Activated naive CD8-positive, alpha-beta T cell treated with anti-CD3 and anti-CD28 coated beads, Interleukin-2, amount 50 U/mL, for 24 hours (primary cell): ENCODE measurements around the gene POLR2H.

Source experiments
- ATAC-seq: fragments of 150-1000 bp; cut with Tn5 transposase; one replicate; pipeline ENCODE4 v1.10.0; 2021
- DNase-seq: peaks from one replicate; pipeline ENCODE4 v3.0.0; 2021
- H3K27ac Mint-ChIP-seq: one replicate; pipeline ENCODE4 v1.8.0; 2021; ENCODE audit warnings: mild to moderate bottlenecking, mixed read lengths
- H3K27me3 Mint-ChIP-seq: one replicate; pipeline ENCODE4 v1.8.0; 2021; ENCODE audit warnings: mixed read lengths
- H3K36me3 Mint-ChIP-seq: one replicate; pipeline ENCODE4 v1.8.0; 2021; ENCODE audit warnings: low read depth, mixed read lengths
- H3K4me1 Mint-ChIP-seq: one replicate; pipeline ENCODE4 v1.8.0; 2021; ENCODE audit warnings: mixed read lengths
- H3K4me3 Mint-ChIP-seq: one replicate; pipeline ENCODE4 v1.8.0; 2021; ENCODE audit warnings: mild to moderate bottlenecking, moderate library complexity, mixed read lengths
- H3K9me3 Mint-ChIP-seq: one replicate; pipeline ENCODE4 v1.8.0; 2021; ENCODE audit warnings: mixed read lengths

Gene POLR2H

GRCh38 chr3:184366619-184367289 lies 5.2 kb downstream of the POLR2H start:
- peak overlapping the region; percentile 32 for H3K4me3 Mint-ChIP-seq

DNA sequence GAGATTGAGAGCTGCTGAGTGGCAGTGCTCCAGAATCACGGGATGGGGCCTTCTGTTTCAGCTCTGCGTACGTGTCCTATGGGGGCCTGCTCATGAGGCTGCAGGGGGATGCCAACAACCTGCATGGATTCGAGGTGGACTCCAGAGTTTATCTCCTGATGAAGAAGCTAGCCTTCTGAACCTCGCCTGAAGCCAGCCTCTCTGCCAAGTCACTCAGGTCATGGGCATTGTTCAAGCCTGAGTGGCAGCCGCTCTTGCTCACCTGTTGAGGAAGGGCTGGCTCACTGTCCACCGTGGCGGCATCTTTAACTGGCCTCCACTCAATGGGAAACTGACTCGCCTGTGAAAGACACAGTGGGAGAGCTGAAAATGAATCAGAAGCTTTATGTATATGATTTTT lies 6.6 kb downstream of the POLR2H start:
- no peaks in the 10 kb centered on the region for H3K9me3 Mint-ChIP-seq
- H3K4me1 Mint-ChIP-seq: peaks cover 34% of the 10 kb centered on the region
- H3K36me3 Mint-ChIP-seq: peaks cover 57% of the 10 kb centered on the region
- H3K27ac Mint-ChIP-seq: no peak overlapping the region
- DNase-seq: no peak
- no peak for ATAC-seq
- H3K27me3 Mint-ChIP-seq: peaks cover 2% of the 10 kb centered on the region
- no peak overlapping the region for H3K4me3 Mint-ChIP-seq

More at GRCh38 chr3:184366619-184367289, 5.2 kb downstream of the POLR2H start:
- Mint-ChIP-seq H3K27me3 (peaks cover 3% of the 10 kb centered on the region), H3K36me3 (peaks cover 58% of the 10 kb centered on the region), H3K9me3 (no peaks in the 10 kb centered on the region), H3K4me1 (peaks cover 34% of the 10 kb centered on the region), H3K27ac (no peak overlapping the region)
- DNase-seq: no peak
- ATAC-seq: no peak

GRCh38 chr3:184368586-184369183 lies 7.2 kb downstream of the POLR2H start:
- Mint-ChIP-seq H3K27ac (no peak overlapping the region), H3K4me1 (peaks cover 30% of the 10 kb centered on the region), H3K36me3 (peaks cover 51% of the 10 kb centered on the region), H3K4me3 (no peak overlapping the region), H3K9me3 (no peaks in the 10 kb centered on the region), H3K27me3 (no peaks in the 10 kb centered on the region)
- ATAC-seq (no peak), DNase-seq (no peak)

DNA sequence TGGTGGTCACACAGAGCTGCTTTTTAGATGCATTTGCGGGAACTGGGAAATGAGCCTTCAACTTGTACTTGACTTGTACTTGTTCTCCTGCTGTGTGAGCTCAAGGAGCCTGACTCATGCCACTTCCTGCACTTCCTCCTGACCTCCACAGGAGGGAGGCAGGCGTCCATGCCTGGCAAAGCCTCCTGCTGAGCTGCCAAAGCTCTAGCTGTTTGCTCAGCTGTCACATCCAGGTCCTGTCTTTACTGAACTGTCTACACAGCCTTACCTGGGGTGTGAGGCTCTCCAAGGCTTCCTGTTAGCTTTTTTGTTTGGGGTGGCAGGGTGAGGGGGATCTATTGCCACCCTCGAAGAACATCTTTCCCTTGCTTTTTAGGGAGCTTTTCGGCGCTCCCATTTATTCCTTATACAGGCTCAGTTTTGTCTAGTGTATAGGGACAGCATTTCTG lies 10.1 kb downstream of the POLR2H start:
- peaks cover 11% of the 10 kb centered on the region for H3K4me1 Mint-ChIP-seq
- H3K4me3 Mint-ChIP-seq: no peak overlapping the region
- peaks cover 31% of the 10 kb centered on the region for H3K36me3 Mint-ChIP-seq
- DNase-seq: peak; percentile 47
- H3K27ac Mint-ChIP-seq: no peak overlapping the region
- ATAC-seq: peak; percentile 86
- peaks cover 9% of the 10 kb centered on the region for H3K27me3 Mint-ChIP-seq
- no peaks in the 10 kb centered on the region for H3K9me3 Mint-ChIP-seq

- no peak for DNase-seq
- H3K27me3 Mint-ChIP-seq: peaks cover 12% of the 10 kb centered on the region
- no peaks in the 10 kb centered on the region for H3K9me3 Mint-ChIP-seq
- no peak for ATAC-seq
- no peak overlapping the region for H3K27ac Mint-ChIP-seq
- H3K4me1 Mint-ChIP-seq: peaks cover 4% of the 10 kb centered on the region
- peaks cover 23% of the 10 kb centered on the region for H3K36me3 Mint-ChIP-seq
- H3K4me3 Mint-ChIP-seq: no peak overlapping the region
These were observed 10.8 kb downstream of the POLR2H start for GRCh38 chr3:184372296-184372821.

DNA sequence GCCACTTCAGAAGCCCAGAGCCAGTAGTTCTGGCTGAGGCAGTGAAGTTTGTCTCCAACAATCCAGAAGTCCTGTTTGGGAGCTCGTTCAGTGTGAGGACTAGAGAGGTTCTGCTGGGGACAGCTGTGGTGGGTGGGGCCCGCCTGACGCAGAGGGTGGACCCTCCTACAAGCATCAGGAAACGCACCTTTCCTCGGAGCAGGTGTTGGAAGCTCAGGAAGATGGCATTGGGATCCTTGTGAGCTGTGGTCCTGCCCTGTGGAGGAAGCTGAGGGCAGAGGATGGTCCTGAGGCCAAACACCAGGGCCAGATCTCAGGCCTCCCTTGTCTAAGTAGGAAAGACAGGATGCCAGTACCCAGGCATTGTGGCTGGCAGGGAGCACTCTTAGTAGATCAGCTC lies 11.4 kb downstream of the POLR2H start:
- DNase-seq (no peak), ATAC-seq (no peak)
- Mint-ChIP-seq H3K4me3 (no peak overlapping the region), H3K27me3 (peaks cover 18% of the 10 kb centered on the region), H3K9me3 (no peaks in the 10 kb centered on the region), H3K36me3 (peaks cover 19% of the 10 kb centered on the region), H3K27ac (no peak overlapping the region), H3K4me1 (peaks cover 5% of the 10 kb centered on the region)

DNA sequence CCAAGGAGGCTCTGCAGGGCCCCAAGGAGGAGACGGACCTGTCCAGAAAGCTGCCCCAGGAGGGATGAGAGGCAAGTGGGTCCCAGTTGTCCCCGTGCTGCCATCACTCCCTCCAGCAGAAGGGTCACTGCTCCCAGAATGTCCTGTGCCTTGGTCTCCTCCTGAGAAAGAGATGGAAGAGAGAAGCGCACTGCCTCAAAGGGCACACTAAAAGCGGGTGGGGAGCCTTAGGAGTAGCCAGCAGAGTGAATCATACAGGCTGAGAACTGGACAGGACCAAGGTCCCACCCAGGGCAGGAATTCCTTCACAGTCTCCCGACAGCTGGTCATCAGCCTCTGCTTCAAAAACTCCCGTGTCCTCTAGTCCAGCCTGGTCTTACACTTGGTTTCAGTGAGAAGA lies 11.9 kb downstream of the POLR2H start:
- H3K4me3 Mint-ChIP-seq: no peak overlapping the region
- peaks cover 23% of the 10 kb centered on the region for H3K27me3 Mint-ChIP-seq
- peaks cover 6% of the 10 kb centered on the region for H3K4me1 Mint-ChIP-seq
- no peak for ATAC-seq
- no peaks in the 10 kb centered on the region for H3K9me3 Mint-ChIP-seq
- DNase-seq: no peak
- no peak overlapping the region for H3K27ac Mint-ChIP-seq
- H3K36me3 Mint-ChIP-seq: peaks cover 15% of the 10 kb centered on the region

DNA sequence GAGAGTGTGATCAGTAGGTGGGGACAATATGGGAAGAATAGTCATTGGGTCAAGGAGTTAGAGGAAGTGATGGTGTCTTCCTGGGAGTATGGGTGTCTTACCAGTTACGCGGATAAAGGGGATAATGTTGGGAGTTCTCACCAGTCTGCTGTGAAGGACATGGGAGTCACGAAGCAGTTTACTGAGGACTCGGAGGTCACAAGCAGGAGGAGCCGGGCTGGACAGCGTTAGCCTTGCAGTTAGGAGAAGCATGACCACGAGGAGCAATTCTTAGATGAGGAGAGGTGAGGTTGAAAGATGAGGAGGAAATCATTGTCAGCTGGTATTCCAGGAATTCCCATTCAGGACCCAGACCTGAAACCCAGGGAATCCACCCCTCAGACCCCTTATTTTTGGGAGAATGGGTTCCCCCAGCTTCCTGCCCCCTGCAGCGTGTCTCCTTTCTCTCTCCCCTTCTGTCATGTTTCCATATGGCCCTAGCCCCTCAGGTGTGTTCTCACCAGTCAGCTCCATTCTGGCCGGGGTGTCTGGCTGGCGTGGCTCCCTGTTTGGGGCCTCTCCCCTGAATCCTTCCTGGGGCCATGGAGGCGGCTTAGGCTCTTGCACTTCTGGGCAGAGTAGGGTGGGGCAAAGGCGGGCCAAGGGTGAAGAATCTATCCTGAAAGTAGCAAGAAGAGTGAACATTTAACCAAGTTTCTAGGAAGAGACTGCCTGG lies 14.4 kb downstream of the POLR2H start:
- H3K36me3 Mint-ChIP-seq: no peaks in the 10 kb centered on the region
- no peak overlapping the region for H3K4me3 Mint-ChIP-seq
- H3K27ac Mint-ChIP-seq: no peak overlapping the region
- DNase-seq (no peak), ATAC-seq (no peak)
- H3K9me3 Mint-ChIP-seq: no peaks in the 10 kb centered on the region
- peaks cover 9% of the 10 kb centered on the region for H3K4me1 Mint-ChIP-seq
- peaks cover 37% of the 10 kb centered on the region for H3K27me3 Mint-ChIP-seq

GRCh38 chr3:184377374-184377773 lies 15.9 kb downstream of the POLR2H start:
- DNase-seq: no peak
- Mint-ChIP-seq H3K9me3 (no peaks in the 10 kb centered on the region), H3K36me3 (no peaks in the 10 kb centered on the region), H3K27ac (no peak overlapping the region), H3K27me3 (peaks cover 50% of the 10 kb centered on the region), H3K4me3 (no peak overlapping the region), H3K4me1 (peaks cover 6% of the 10 kb centered on the region)
- ATAC-seq: no peak

- Mint-ChIP-seq H3K36me3 (no peaks in the 10 kb centered on the region), H3K27me3 (peaks cover 56% of the 10 kb centered on the region), H3K4me1 (peaks cover 6% of the 10 kb centered on the region), H3K9me3 (no peaks in the 10 kb centered on the region), H3K27ac (no peak within 1 kb of the TSS), H3K4me3 (no peak within 1 kb of the TSS)
- DNase-seq (no peak), ATAC-seq (no peak)
These were observed 16.5 kb downstream of the POLR2H start, which contains the start of gene THPO for GRCh38 chr3:184377882-184378445. TSS of gene THPO (minus strand) at chr3:184378207. CDS start at chr3:184376259, 1,948 bp downstream.

GRCh38 chr3:184378651-184379357 lies 17.3 kb downstream of the POLR2H start:
- H3K27ac Mint-ChIP-seq: no peak overlapping the region
- H3K36me3 Mint-ChIP-seq: no peaks in the 10 kb centered on the region
- peaks cover 6% of the 10 kb centered on the region for H3K4me1 Mint-ChIP-seq
- H3K4me3 Mint-ChIP-seq: peak overlapping the region; percentile 61
- no peak for ATAC-seq
- no peak for DNase-seq
- no peaks in the 10 kb centered on the region for H3K9me3 Mint-ChIP-seq
- peaks cover 58% of the 10 kb centered on the region for H3K27me3 Mint-ChIP-seq

- H3K4me1 Mint-ChIP-seq: peaks cover 6% of the 10 kb centered on the region
- peaks cover 58% of the 10 kb centered on the region for H3K27me3 Mint-ChIP-seq
- no peak for DNase-seq
- peak within 1 kb of the TSS; percentile 61 for H3K4me3 Mint-ChIP-seq
- no peak within 1 kb of the TSS for H3K27ac Mint-ChIP-seq
- no peak for ATAC-seq
- H3K36me3 Mint-ChIP-seq: no peaks in the 10 kb centered on the region
- H3K9me3 Mint-ChIP-seq: no peaks in the 10 kb centered on the region
These were observed 18.1 kb downstream of the POLR2H start, which contains the start of gene CHRD for GRCh38 chr3:184379358-184380184. TSS of gene CHRD (plus strand) at chr3:184380054. CDS start at chr3:184380319, 265 bp downstream.

- no peak for ATAC-seq
- peak; percentile 29 for DNase-seq
- Mint-ChIP-seq H3K9me3 (no peaks in the 10 kb centered on the region), H3K27ac (no peak overlapping the region), H3K36me3 (no peaks in the 10 kb centered on the region), H3K27me3 (peaks cover 58% of the 10 kb centered on the region), H3K4me1 (peaks cover 6% of the 10 kb centered on the region), H3K4me3 (no peak overlapping the region)
These were observed 18.7 kb downstream of the POLR2H start for GRCh38 chr3:184380185-184380626.
